GM19438 (cell line): ENCODE data around the gene ACE.
A peak's percentile ranks its signal among the peaks of the same experiment; 100 is the strongest.

Experiments
- ATAC-seq: cut with Tn5 transposase; IDR thresholded peaks from one replicate; pipeline ENCODE4 v1.9.1; 2021; ENCODE audit warnings: low read depth; ENCODE audit not compliant: unreplicated experiment

The ACE gene

GRCh38 chr17:63474174-63474573, 2.7 kb upstream of the ACE start:
- ATAC-seq = no peak

GRCh38 chr17:63474586-63475460, 2.0 kb upstream of the ACE start:
- no peak for ATAC-seq

GRCh38 chr17:63475491-63476412, 1.1 kb upstream of the ACE start:
- ATAC-seq = no peak

GRCh38 chr17:63476459-63476853, 405 bp upstream of the ACE start:
- no peak for ATAC-seq

- ATAC-seq = no peak
Observed at GRCh38 chr17:63477480-63478440, 899 bp downstream of the ACE start.

GRCh38 chr17:63478814-63479494, 2.1 kb downstream of the ACE start:
- ATAC-seq = peak; percentile 67

GRCh38 chr17:63479495-63480184, 2.8 kb downstream of the ACE start:
- ATAC-seq = no peak

- ATAC-seq = no peak
Observed at GRCh38 chr17:63480192-63480784, 3.4 kb downstream of the ACE start.

- ATAC-seq = no peak
Observed at GRCh38 chr17:63480826-63481487, 4.1 kb downstream of the ACE start.

DNA sequence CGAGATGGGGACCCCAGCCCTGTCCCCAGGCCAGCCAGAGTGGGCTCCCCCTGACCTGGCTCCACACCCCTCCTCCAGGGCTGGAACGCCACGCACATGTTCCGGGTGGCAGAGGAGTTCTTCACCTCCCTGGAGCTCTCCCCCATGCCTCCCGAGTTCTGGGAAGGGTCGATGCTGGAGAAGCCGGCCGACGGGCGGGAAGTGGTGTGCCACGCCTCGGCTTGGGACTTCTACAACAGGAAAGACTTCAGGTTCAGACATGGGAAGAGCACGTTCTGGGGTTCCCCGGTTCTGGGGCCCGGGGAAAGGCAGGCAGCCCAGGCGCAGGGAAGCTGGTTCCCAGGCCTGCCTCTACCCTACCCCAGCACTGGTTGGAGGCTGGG, 4.6 kb downstream of the ACE start:
- ATAC-seq = no peak

- ATAC-seq = no peak
Observed at GRCh38 chr17:63482509-63482908, 5.6 kb downstream of the ACE start.

GRCh38 chr17:63483038-63483437, 6.2 kb downstream of the ACE start:
- ATAC-seq = no peak

GRCh38 chr17:63483655-63484575, 7.1 kb downstream of the ACE start:
- no peak for ATAC-seq

DNA sequence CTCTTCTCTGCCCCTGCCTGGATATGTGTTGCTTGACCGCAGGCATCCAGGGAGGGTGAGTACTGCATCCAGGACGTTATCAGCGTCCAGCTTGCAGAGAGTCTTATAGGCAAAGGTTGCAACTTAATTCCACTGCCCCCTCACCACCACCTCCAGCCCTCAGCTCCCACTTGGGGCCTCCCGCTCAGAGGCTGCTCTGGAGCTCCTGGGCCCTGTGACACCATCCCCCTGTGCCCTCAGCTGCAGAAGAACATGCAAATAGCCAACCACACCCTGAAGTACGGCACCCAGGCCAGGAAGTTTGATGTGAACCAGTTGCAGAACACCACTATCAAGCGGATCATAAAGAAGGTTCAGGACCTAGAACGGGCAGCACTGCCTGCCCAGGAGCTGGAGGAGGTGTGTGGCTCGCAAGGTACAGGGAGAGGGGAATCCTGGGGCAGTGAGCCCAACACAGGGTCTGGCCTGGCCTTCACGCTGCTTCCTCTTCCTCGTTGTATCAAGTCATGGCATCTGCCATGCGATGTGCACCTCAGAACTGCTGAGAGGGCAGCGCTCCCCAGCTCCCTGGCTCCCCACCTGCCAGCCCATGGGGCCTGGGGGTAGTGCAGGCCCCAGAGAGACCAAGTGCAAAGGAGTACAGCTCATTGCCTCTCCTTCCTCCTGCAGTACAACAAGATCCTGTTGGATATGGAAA, 9.6 kb downstream of the ACE start:
- ATAC-seq = no peak

DNA sequence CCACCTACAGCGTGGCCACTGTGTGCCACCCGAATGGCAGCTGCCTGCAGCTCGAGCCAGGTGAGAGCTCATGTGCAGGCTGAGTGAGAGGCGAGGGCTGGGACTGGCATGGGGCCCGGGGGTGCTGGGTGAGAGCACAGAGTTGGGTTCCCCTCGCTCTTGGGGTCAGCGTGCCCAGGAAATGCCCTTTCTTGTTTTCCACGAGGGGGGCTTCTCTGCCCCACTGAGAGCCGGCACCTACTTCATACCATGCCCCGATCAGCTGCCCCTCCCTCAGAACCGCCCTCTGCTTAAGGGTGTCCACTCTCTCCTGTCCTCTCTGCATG, 10.1 kb downstream of the ACE start:
- no peak for ATAC-seq

GRCh38 chr17:63488851-63489250, 12.0 kb downstream of the ACE start:
- no peak for ATAC-seq

DNA sequence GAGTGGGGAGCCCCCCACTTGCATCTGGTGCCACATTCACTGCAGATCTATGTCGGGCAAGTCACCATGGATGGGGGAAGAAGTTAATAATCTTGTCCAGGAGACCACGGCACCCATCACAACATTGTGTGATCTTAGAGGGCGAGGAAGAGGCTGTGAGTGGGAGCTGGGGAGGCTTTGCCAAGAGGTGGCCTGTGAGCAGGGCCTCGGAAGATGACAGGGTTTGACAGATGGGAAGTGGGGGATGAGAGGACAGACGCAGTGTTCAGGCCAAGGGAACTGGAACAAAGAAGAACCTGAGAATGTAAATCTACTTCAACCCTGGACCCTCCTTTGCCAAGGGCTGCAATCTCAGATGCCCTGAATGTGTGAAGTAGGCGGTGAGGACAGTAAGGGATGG, 12.4 kb downstream of the ACE start:
- ATAC-seq = no peak
